DMS53 treated with DMSO at 0.1 percent for 48 hours (cell line): ENCODE data around the gene GLIS1.
"Not testable (repeated sequence)": the region's sequence is repeated elsewhere in the genome, so short reads cannot be mapped to it uniquely, and the experiment has no call there.

Source experiments
- DNase-seq: peaks from one replicate; lab custom pipeline; 2025; ENCODE audit not compliant: unreplicated experiment; lab: John Stamatoyannopoulos, UW

The GLIS1 gene

DNA sequence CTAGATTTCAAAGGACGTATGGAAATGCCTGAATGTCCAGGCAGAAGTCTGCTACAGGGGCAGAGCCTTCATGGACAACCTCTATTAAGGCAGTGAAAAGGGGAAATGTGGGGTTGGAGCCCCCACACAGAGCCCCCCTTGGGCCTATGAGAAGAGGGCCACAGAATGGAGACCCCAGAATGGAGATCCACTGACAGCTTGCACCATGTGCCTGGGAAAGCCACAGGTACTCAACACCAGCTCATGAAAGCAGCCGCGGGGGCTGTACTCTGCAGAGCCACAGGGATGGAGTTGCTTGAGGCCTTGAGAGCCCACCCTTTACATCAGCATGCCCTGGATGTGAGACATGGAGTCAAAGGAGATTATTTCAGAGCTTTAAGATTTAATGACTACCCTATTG is 171.1 kb downstream of the GLIS1 start:
- DNase-seq = no peak

DNA sequence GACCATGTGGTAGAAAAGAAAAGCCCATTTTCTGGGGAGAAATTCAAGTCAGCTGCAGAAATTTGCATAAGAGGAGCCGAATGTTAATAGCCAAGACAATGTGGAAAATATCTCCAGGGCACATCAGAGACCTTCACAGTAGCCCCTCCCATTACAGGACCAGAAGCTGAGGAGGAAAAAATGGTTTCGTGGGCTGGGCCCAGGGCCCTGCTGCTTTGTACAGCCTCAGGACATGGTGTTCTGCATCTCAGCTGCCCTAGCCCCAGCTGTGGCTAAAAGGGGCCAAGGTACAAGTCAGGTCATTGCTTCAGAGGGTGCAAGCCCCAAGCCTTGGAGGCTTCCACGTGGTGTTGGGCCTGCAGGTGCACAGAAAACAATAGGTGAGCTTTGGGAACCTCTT is 171.5 kb downstream of the GLIS1 start:
- no peak for DNase-seq

DNA sequence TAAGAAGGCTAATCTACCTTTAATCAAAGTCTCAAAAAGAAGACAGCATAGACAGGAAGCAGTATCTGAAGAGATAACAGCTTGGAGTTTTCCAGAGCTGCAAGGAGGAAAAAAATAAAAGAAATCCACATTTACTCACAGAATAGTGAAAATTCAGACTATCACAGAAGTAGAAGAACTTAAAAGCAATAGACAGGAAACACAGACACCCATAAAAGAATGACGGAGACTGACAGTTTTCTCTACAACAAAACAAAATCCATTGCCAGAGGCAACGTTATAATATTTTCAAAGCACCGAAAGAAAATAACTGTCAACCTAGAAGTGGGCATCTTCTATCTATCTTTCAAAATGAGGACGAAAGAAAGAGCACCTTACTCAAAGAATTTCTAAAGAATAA is 175.4 kb downstream of the GLIS1 start:
- DNase-seq = no peak

DNA sequence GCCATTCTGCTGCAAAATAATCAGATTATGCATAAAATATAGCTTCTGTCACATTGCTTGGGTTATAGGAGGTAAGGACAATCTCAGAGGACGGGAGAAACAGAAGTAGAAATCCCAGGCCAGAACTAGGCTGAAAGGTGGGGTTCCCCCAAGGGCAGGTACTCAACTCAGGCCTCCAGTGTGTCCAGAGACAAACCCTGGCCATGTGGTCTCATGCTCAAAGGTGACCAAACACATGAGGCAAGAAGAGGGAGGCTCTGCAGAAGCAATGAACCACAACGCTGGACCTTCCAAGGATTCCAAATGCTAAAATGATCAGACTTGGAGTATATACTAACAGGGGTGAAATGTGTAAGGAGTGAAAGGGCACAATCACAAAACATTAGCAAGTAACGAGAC is 176.0 kb downstream of the GLIS1 start:
- no peak for DNase-seq

DNA sequence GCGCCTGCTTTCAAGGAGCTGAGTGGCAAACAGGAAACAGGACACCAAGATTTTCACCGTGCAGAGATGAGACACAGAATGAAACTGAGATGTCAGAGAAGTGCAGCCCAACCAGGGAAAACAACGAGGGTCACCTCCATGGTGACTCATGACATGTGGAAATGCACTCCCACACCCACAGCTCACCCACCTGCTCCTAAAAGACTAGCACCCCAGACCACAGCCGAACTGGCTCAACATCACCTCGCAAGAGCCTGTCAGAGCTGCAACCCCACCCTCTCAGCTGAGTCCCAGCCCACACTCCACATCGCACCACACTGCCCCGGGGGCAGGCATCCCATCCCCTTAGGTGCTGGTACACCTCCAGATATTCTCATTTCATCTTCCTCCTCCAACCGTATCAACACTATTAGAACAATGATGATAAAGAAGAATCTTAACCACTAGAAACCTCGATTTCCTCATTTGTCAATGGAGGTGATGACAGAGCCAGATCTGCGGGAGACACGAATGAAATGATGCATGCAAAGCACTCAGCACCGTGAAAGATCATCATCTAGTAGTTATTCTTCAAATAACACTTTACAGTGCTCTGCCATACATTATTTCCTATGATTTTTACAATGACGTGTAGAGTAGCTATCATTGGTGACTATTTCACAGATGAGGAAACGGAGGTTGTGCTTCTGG is 176.5 kb downstream of the GLIS1 start:
- no peak for DNase-seq

DNA sequence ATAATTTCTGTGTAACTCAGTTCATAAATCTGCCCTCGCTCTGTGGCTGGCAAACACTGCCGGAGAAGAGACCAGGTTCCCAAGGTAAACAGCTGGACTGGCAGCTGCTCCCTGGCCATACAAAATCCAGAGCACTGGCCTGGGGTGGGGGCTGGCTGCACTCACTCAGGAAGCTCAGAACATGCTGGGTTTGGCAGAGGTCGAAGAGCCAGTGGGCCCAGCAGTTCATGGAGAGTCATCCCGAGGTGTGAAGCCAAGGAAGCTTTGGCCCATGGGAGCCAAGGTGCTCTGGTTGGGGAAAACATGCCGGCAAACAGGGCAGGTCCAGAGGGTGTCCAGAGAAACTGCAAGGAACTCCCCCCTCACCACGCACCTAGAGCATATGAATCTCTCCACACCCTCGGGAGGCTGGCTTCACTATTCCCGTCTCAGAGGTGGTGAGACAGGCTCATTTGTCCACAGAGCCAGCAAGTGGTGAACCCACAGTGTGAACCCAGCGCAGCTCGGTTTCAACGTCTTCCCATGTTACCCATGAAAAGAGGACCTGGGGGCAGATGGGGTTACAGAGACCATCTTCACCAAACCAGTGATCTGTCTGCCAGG is 177.4 kb downstream of the GLIS1 start:
- no peak for DNase-seq

DNA sequence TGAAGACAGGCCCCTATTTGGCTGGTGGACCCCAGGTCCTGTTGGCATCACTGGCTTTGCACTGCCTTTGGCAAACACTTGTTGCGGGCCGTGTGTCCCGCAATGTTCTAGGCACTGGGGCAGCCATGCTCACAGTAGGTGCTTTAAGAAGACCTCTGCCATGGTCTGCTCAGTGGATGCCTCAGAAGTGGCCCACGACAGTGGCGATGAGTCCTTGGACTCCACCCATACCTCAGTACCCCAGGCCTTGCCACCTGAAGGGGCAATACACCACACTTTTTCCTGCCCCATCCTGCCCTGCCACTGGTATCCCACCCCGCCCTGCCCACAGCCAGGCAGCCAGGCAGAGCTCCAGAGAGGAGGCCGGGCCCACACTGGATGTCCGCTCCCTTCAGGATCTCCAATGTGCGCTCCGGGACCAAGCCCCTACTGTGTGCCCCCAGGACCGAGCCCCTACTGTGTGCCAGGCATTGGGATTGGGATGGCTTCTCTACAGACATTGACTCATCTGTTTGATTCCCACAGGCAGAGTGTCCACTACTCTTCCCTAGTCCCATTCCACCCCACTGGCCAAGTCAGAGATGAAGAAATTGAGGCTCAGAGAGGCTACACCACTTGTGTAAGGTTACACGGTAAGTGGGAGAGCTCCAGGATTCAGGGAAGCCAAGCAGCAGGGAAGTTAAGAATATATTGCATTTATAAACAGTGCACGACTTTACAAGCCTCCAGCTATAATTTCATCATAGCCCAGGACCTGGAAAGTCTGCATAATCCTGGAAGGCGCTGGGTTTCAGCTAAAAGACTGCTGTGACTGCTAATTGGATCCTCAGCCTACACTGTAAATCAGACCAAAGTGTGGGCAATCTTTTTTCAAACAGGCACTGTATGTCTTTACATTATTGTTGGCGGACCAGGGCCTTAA is 178.1 kb downstream of the GLIS1 start:
- DNase-seq = no peak

DNA sequence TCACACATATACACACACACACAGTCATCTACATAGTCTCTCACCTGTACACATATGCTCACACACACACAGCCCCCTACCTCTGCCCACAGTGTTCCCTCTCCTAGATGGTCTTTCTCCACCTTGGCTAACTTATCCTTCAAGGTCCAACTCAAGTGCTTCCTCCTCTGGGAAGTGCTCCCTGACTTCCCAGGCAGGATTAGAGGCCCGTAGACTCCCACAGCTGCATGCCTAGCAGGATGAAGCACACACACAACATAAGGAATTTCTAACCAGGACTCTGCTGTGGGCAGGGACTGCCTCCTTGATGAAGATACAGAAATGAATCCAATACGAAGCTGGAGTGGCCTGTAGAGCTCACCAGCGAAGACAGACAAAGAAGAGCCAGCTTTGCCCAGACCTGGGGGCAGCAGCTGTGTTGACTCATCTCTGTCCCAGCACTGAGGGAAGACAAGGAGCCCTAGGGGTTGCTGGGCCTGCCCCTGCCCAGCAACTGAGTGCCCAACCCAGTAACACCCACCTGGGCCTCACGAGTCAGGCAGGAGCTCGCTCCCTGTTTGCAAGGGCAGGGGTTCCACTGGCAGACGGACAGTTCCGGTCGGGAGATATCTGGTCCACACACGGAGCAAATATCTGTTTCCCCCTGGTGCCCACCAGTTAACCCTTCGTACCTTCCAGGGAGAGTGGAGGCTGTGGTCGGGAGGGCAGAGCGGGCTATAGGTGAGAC is 178.9 kb downstream of the GLIS1 start:
- DNase-seq = no peak

DNA sequence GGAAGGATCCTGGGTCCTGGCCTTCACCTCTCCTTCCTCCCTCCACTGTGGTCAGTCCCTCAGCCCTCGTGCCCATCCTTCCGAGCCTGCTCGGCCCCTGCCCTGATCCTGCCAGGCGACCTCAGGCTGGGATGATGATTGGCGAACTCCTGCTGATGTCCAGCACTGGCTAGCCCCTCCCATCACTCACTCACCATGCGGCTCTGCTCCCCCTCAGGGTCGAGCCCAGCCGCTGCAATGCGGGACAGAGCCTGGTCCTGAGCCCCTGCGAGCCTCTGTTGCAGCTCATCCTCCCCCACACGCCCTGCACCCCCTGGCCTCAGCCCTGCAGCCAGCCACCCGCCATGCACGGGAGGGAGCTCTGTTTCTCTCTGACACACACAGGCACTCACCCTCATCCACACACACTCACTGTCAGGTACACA is 179.6 kb downstream of the GLIS1 start:
- no peak for DNase-seq

DNA sequence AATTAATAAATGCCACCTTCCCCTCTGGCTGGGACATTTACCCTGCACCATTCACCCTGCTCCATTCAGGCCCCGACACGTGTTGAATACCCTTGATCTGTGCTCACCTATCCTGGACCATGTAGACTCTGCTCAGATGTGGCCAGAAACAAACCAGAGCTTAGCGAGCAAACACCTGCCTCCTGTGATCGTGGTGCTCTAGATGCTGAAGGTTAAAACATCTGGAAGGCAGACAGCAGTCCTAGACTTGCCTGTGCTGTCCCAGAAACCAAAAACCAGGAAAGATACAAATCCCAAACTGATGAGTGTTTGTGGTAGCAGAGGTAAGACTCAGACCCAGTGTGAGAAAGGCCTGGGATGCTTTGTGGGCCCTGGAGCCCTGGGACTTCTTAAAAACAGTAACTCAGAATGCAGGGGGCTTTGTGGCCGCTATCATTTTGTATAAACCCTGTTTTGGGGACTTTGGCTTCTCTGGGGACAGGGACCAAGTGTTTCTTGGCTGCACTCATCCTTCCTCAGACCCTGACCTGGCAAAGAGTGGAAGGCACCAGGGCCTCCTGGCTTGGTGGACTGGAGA is 180.1 kb downstream of the GLIS1 start:
- no peak for DNase-seq

DNA sequence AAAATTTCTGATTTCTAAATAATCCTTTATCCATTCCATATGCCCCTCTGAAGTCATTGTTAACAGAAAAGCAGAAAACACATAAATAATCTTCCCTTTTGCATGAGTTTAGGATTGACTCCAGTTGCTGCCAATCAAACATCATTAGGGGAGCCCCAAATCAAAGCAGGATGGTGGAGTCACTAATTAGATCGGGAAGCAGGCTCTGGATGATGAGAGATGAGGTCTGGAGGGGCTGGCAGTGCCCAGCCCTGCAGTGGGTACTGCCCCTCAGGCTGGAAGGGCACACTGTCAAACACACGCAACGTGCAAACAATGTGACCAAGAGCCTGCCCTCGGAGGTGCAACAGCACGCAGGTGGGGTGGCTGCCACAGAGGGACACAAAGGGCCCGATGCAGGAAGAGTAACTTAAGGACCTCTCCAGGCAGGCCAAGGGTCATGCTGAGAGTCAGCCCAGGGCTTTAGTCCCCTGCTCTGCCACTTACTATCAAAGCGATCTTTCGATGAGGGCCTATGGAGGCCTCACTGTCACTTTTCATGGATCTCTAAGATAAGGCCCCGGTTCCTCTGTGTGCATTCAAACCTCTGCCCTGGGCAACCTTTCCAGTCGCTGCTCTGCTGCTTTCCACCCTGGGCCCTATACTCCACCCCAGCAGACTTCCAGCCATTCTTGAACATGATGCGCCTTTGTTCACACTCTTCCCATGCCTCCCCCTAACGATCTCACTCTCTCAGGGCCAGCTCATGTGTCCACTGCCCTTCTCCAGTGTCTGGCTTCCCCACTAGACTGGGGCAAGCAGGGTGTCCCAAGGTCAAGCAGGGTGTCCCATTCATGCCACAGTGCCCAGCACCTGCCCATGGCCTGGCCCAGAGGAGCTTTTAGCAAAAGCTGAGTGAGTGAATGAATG is 180.9 kb downstream of the GLIS1 start:
- DNase-seq = no peak

DNA sequence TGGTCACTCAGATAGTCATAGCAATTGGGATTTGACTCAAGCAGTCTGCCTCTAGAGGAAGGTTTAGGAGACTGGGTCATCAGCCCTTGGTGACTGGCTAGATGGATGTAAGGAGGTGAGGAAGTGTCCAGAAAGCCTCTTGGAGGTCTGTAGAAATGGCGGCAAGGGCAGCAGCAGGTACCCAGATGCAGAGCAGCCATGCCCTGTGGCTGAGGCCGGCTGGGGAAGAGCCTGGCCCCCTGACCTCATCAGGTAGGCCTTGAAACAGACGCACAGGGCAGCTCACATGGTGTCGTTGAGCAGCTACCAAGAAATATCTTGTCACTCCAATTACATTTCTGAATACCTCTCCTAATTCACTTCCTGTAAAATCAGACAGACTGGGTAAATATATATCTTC is 181.6 kb downstream of the GLIS1 start:
- DNase-seq = no peak

DNA sequence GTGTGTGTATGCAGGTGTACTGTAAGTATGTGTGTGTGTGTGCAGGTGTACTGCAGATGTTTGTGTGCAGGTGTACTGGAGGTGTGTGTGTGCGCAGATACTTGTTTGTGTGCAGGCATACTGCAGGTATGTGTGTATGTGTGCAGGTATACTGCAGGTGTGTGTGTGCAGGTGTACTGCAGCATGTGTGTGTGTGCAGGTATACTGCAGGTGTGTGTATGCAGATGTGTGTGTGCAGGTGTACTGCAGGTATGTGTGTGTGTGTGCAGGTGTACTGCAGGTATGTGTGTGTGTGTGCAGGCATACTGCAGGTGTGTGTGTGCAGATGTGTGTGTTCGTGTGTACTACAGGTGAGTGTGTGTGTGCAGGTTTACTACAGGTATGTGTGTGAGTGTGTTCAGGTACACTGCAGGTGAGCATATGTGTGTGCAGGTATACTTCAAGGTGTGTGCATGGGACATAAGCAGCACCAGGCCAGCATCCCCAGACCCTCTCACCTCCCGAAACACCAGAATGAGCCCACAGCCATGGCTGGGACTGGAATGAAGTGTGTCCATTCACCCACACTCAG is 182.2 kb downstream of the GLIS1 start:
- no peak for DNase-seq

DNA sequence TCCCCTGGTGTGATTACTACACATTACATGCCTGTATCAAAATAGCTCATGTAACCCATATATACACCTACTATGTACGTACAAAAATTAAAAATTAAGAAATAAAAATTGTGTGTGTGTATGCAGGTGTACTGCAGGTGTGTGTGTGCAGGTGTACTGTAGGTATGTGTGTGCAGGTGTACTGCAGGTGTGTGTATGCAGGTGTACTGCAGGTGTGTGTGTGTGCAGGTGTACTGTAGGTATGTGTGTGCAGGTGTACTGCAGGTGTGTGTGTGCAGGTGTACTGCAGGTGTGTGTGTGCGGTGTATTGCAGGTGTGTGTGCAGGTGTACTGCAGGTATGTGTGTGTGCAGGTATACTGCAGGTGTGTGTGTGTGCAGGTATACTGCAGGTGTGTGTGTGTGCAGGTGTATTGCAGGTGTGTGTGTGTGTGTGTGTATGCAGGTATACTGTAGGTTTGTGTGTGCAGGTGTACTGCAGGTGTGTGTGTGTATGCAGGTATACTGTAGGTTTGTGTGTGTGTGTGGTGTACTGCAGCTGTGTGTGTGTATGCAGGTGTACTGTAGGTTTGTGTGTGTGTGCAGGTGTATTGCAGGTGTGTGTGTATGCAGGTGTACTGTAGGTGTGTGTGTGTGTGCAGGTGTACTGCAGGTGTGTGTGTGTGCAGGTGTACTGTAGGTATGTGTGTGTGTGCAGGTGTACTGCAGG is 183.2 kb downstream of the GLIS1 start:
- DNase-seq = not testable (repeated sequence)

DNA sequence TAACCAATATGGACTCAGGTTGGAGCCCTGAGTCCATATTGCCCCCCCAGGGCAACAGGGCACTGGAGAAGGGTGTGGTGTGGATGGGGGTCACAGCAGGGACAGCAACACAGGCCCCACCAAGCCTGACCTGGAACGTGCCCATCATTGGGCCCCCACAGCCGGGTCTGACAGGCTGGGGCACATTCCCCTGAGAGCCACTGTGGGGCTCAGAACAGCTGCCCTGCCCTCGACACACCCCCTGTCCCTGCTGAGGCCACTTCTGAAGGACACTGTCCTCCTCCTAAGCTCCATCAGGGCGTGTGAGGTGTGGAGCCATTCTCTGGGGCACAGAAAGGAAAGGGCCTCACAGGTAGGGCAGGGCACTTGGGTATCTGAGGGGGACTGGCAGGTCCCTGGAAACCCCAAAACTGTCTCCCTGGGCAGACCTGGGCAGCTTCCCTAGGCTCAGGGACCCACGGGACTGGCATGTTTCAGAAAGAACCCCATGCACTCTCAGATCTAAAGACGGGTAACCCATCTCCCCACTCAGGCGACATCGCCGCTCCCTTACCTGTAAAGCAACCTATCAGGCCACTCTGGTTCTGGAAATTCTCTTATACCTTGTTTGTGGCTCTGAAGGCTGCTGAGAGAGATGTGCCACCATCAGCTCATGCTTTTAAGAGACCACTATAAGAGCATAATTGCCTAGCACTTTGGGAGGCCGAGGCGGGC is 184.2 kb downstream of the GLIS1 start:
- DNase-seq = no peak

DNA sequence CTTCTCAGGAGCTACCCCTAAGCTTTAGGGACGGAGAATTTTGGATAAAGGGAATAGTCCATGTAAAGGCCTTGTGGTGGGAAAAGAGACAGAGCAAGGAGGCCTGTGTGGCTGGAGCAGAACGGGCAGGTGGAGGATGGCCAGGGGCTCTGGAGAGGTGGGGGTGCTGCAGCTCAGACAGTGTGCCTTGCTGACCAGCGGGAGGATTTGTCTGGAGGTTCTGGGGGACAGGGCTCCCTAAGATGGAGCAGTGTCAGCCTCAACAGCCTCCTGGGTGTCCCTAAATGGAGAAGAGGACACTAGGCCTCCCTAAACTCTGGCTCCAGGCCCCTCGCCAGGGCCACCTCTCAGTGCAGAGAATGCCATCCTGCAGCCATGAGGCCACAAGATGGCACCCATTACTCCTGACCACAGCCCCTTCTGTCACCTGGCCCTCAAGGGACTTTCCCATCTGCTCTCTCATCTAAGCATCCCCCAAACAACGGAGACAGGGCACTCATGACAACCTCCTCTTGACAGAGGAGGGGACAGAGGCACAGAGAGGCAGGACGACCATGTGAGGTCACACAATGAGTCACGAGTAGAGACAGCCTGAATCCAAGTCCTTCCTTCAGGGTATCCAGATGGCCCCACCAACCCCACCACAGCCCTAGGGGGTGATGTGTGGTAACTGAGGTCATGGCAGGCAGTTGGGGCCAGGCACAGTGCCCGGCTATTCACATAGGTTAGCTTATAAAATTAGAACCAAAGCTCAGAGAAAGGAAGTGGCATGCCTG is 185.0 kb downstream of the GLIS1 start:
- DNase-seq = no peak

DNA sequence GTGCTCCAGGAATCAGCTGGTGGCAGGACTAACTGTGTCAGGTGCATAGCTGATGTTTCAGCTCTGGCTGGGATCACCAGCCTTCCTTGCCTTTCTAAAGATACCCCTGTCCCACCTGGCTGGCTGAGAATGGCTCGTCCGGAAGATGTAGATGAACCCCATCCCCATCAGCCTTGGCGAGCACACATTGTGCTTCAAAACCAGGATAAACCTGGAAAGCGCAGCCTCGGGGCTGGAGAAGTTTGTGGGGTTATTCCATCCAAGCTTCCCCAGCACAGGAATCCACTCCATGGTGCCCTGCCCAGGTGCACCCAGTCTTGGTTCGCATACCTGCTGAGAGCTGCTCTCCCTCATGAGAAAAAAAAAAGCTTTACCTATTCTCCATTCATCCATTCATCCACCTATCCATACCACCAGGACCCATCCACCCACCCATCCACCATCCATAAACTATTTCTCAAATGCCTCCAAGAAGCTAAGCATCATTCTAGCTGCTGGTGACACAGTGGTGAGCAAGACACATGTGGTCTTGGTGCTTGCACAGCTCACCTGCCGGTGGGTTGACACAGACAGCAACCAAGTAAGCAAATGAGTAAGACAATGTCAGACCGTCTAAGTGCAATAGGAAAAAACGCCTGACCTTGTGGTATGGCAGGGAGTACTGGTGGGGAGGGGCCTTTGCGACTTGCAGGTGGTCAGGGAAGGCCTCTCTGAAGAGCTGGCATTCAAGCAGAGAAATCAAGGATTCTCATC is 185.8 kb downstream of the GLIS1 start:
- DNase-seq = no peak
